Heart left ventricle (tissue), 13 donors: ENCODE measurements around the gene OR4B1.

Experiments used
- POLR2A ChIP-seq, 2 donors: fragments of 450-650 bp; IDR thresholded peaks; one replicate each; pipeline ENCODE4 v1.6.1; 2017; ENCODE audit warnings: antibody characterized with exemption in 2 of 2, mild to moderate bottlenecking in 2 of 2, moderate library complexity in 2 of 2
- TF ChIP-seq, protein P1 (sequence below), 12 donors: fragments of 200-600 bp; sonication (generic) in 4 of 12; IDR thresholded peaks; one replicate each; pipeline versions ENCODE4 v1.5.0 to v1.8.0; 2018 to 2022; ENCODE audit warnings: antibody characterized with exemption in 12 of 12, mild to moderate bottlenecking in 5 of 12
- donor health status: ischemic (EF 13 %, LVEDD 7.1; RV severe dilation, severe dysfunction).
- donor health status: DM: no; HTN: yes; CAD: no.
- donor health status: DM: no; HTN: no; CAD: no.
- donor health status: ischemic (EF 25% LVEDD 6.9; RV normal size, moderate dysfunction).
- donor health status: ischemic (EF 25% LVEDD 5.7; RV mildly dilated, moderate dysfunction).
- donor health status: ischemic (EF 35%, LVEDD 5.7; RV mildly dilated, moderate dysfunction).
- donor health status: nonischemic (EF 11% LVEDD 7.7; RV severe dilation, severe dysfunction).
- donor health status: DM: yes; HTN: yes; CAD: no.
- donor health status: PGD.
- donor health status: ischemic (EF 29% LVEDD 5.4; RV normal size, mild dysfunction).
- donor health status: nonischemic (EF 23%, LVEDD 6.1; RV moderate dilation, normal function).

DNA sequence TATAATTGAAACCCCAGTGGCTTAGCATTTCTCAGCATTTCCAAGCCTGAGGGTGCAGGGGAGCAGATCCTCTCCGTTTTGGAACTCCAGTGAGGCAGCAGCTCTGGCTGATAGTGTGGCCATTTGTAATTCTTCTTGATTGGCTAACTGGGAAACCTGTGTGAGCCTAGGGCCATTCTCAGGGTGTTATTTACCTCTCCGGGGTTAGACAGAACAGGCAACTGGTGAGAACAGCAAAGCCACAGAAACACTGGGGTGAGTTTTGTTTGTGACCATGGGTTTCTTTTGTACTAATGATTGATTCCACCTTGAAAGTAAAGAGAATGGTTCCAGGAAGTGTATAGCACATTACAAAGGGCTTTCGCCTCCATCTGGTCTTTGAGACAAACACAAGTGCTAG lies 25.9 kb downstream of the OR4B1 start:
- TF ChIP-seq POLR2A (IDR thresholded peaks at IDR 0.05), result no peak
- TF ChIP-seq, protein P1, sequence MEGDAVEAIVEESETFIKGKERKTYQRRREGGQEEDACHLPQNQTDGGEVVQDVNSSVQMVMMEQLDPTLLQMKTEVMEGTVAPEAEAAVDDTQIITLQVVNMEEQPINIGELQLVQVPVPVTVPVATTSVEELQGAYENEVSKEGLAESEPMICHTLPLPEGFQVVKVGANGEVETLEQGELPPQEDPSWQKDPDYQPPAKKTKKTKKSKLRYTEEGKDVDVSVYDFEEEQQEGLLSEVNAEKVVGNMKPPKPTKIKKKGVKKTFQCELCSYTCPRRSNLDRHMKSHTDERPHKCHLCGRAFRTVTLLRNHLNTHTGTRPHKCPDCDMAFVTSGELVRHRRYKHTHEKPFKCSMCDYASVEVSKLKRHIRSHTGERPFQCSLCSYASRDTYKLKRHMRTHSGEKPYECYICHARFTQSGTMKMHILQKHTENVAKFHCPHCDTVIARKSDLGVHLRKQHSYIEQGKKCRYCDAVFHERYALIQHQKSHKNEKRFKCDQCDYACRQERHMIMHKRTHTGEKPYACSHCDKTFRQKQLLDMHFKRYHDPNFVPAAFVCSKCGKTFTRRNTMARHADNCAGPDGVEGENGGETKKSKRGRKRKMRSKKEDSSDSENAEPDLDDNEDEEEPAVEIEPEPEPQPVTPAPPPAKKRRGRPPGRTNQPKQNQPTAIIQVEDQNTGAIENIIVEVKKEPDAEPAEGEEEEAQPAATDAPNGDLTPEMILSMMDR (IDR thresholded peaks at IDR 0.05), result no peak
